Measurements from ENCODE around the gene KANSL2.

KANSL2 gene

DNA sequence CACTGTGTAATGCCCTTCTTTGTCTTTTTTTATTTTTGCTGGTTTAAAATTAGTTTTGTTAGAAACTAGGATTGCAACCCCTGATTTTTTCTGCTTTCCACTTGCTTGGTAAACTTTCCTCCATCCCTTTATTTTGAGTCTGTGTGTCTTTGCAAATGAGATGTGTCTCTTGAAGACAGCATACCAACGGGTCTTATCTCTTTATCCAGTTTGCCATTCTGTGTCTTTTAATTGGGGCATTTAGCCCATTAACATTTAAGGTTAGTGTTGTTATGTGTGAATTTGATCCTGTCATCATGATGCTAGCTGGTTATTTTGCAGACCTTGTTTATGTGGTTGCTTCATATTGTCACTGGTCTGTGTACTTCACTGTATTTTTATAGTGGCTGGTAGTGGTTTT is 68.7 kb downstream of the KANSL2 start:
- DNase-seq (ENCODE audit: low read depth, low spot score): no peak

All from brain pericyte (primary cell).